ENCODE measurements around the gene ACP7.

ACP7 gene

DNA sequence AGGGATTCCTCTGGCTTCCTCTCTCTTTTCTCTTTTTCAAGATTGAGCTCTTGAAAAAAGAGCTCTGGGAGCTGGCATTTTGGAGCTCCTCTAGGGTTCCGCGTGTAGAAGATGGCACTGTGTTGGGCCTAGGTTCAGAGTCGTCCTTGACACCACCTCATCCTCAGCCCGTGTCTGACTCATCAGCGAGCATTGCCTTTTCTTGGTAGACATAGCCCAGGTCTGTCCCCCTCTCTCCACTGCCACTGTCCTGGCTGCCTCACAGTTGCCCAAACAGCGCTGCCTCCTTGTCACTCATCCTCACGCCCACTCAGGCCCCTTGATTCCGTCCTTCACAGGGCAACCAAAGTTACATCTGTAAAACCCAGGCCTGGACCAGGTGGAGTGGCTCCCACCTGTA lies 66.1 kb downstream of the ACP7 start:
- DNase-seq (ENCODE audit: low spot score), result no peak

DNA sequence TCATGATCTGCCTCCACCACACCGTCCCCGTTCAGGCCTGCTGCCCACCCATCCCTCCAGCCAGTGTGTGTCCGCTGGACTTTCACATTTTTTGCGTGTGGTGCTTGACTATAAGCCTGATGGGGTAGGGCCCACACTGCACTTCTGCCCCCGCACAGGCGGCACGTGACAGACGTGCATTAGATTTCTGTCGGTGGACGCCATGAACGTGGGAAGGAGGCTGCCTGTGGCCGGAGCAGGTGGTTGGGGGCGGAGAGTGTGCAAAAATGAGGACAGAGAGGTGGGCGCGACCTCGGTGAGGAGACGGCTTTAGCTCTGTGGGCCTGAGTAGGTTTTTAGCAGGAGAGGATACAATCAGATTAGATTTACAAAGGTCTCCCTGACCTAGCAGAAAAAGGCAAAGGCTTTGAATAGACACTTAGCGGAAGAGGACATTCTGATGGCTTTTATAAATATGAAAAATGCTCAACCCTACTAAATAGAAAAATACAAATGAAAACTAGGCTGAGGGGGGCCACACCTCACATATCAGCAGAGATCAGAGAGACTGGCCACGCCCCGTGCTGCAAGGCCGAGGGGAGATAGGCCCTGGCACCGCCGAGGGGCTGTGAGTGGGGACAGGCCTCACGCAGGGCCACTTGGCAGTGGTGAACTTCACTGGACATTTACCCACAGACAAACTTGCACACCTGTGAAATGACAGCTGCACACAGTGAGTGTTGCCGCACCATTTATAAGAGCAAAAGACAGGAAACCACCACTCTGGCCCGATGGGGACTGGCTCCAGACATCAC lies 66.8 kb downstream of the ACP7 start:
- no peak for DNase-seq (ENCODE audit: low spot score)

DNA sequence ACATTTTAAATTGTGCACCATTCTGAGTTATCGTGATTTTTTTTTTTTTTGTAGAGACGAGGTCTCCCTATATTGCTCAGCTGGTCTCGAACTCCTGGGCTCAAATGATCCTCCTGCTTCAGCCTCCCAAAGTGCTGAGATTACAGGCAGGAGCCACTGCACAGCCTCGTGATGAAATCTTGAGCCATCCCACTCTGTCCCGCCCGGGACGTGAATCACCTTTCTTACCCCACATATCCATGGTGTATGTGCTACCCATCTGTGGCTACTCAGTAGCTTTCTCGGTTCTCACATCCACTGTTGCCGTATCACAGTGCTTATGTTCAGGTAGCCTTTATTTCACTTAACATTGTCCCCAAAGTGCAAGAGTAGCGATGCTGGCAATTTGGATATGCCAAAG lies 67.9 kb downstream of the ACP7 start:
- DNase-seq (ENCODE audit: low spot score), result no peak

DNA sequence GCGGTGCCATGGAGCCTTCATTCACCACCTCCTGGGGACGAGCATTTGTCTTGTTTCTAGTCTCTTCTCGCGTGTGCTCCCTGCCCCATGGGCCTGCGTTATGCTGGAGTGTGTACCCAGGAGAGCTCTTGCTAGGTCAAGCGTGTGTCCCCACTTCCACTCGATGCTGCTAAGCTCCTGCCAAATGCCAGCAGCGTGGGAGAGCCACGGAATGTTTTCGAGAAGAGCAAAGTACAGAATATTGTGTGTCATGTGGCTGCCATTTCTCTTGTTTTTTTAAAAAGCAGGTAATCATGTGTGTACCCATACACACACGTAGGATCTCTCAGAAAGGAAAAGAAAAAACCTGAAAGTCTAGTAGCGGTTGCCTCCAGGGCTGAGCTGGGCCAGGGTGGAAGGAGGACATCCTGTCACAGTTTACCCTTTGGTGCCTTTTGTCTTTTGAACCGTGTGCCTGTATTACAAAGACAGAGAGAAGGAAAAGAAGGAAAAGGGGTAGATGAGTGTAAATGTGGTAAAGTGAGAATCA lies 70.0 kb downstream of the ACP7 start:
- DNase-seq (ENCODE audit: low spot score), result no peak

DNA sequence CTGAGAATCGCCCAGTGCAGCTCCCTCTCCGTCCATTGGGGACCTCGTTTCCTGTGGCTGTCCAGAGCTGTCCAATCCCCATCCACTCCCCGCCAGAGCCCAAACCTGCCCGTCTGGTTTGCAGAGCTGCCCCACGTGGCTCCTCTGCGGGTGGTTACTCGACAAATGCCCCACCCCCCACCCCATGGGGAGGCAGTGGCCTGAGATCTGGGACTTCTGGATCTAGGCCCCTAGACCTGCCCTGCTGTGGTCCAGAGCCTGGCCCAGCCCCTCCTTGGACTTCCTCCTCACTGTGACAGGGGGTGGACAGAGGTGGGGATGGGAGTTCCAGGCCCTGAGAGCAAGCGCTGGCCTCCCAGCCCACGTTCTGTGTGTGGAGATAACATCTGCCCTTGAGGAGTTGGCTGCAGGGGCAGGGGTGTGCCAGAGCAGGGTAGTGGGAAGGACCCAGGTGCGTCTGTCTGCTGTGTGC lies 70.5 kb downstream of the ACP7 start:
- DNase-seq (ENCODE audit: low spot score), result peak; percentile 5

DNA sequence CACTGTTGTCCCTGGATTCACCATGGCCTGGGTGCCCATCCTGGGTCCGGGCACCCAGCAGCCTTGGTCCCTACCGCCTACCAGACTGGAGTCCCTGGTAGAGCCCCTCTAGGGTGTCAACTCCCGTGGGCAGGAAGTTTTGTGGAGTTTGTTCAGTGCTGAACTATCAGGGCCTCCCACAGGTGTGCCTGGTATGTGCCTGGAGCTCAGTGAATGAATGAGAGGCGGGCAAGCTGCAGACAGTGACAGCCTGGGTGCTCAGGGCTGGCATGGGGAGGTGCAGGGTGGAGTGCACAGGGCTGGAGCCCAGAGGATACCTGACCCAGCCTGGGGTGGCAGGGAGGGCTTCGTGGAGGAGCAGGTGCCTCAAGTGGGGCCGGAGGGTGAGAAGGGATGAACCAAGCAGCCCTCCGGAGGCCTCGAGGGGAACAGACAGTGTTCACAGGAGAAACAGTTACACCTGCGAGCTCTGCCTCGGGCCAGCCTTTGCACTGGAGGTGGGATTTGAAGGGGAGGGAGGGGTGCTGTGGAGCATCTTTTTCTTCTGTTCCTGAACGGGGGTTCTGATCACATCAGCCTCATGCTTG lies 71.0 kb downstream of the ACP7 start:
- DNase-seq (ENCODE audit: low spot score), result no peak

DNA sequence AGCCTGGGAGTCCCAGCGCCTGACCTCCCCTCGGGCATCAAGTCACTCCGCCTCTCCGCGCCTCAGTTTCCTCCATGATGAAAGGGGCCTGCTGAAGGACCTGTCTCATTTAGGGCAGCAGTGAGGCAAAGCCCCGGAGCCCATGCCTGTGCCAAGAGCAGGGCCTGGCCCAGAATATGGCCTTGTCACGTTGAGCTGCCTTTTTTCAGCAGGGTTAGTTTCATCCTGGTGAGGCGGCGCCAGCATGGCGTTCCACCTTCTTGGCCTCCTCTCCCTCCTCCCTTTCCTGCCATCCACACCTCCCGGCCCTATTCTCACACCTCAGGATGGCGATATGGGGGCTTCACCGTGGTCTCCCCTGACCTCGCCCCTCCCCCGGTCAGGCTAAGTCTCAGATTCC lies 71.6 kb downstream of the ACP7 start:
- no peak for DNase-seq (ENCODE audit: low spot score)

DNA sequence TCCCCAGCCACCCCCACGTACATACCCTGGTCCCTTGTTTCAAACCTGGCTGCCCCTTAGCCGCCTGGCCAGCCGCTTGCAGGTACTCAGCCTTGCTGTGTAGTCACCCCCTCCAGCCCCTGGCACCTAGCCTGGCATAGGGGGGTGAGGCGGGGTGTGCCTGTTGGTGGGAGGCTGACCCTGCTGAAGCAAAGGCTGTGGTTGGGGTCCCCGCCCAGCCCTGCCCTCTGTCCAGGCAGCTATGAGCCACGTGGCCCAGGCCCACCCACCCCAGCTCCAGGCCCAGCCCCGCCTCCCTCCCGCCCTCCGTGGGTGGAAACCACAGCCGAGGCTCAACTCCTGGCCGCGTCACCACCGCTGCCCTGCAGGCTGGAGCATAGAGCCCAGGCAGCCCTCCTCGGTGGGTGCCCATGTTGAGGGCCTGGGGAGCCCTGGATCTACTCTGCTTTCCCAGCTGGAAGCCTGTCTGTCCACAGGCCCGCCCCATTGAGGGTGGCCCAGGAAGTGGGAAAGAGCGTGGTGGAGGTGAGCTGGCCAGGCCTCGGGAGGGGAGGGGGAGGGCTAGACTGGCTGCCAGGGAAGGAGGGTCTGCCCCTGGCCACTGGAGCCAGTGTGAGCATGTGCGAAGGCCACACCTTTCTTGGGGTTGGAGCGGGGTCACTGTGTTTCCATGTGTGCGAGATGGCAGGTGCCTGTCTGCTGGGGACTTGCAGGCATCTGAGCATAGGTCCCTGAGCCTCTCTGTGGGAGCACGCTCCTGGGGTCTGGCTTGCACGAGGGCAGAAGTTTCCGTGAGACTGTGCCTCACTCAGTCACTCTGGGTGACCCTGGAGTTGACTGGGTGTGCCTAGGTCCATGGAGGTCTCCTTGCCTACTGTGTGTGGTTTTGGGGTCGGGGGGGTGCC lies 72.4 kb downstream of the ACP7 start:
- no peak for DNase-seq (ENCODE audit: low spot score)

DNA sequence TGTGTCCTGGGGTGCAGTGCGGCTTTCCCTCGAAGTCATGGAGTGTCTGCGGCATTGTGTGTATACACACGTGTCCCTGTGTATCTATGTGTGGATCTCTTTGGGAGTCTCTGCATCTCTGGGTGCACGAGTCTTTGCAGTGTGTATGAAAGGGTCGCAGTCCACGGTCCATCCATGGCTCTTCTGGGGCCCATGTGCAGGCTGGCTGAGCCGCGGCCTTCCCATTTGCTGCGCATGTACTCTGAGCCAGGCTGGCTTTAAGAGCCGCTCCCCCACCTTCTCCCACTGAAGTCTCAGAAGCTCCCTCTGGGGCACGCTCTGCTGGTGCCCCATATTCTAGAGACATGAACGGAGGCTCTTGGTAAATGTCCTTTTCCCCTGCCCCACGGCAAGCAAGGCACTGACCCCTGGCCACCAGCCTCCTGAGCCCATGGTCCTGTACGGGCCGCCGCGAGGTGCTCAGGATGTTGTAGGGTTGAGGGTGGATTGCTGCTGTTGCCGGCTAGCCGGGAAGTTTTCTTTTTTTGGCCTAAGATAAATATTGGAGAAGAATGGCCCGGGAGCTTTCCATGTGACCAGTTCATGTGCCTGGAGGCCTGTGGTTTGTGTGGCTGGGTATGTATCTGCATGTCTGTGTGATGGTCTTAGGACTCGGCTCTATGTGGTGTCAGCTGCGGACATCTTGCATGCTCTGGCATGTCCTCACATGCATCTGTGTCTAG lies 73.3 kb downstream of the ACP7 start:
- no peak for DNase-seq (ENCODE audit: low spot score)

DNA sequence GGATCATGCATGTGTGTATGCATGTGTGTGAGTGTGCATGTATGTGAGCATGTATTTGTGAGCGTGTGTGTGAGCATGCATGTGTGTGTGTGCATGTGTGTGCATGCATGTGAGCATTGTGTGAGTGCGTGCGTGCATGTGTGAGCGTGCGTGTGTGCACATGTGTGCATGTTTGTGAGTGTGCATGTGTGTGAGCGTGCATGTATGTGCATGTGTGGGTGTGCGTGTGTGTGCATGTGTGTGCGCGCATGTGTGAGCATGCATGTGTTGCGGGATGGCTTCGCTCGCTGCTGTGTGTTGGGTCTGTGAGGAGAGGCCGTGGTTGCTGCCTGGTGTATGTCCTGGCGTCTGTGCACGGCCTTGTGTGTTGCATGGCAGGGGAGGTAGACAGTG lies 73.8 kb downstream of the ACP7 start:
- DNase-seq (ENCODE audit: low spot score), result no peak

DNA sequence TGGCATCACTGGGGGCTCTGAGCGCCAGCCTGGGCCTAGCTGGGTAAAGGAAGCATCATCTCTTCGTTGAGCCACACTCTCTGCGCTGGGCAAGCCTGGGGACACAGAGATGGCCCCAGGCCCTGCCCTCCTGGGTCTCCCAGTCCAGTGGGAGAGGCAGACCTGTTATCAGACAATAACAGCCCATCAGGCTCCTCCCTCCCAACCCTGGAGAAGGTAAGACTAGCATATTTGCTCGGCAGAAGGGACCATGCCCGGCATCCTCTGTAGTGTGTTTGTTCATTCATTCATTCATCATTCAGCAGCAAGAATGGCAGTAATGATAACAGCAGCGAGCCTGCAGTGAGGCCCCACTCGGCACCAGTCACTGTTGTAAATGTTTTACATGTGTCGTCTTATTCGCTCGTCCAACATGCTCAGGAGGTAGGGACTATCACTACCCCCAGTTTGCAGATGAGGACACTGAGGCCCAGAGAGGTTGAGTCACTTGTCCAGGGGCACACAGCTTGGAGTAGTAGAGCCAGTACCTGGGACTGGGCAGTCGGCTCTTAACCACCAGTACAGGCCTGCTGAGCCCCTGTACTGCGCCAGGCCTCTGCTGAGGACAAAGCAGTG lies 74.6 kb downstream of the ACP7 start:
- no peak for DNase-seq (ENCODE audit: low spot score)

DNA sequence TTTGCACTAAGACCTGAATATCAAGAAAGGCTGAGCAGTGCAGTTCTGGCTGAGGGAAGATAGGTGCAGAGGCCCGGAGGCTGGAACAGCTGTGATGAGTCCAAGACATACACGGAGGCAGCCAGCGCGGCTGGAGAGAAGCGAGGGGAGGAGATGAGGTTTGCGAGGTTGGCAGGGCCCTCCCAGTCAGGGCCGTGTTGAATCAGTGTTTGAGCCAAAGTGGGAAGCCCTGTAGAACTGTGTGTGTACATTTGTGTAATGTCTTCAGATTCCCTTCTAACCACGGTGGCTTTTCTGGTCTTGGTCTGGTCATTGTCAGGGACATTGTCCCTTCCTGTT lies 76.3 kb downstream of the ACP7 start:
- DNase-seq (ENCODE audit: low spot score), result no peak
